Measurements from ENCODE around the gene C14orf132.
A peak's percentile ranks its signal among the peaks of the same experiment; 100 is the strongest.

The C14orf132 gene

DNA sequence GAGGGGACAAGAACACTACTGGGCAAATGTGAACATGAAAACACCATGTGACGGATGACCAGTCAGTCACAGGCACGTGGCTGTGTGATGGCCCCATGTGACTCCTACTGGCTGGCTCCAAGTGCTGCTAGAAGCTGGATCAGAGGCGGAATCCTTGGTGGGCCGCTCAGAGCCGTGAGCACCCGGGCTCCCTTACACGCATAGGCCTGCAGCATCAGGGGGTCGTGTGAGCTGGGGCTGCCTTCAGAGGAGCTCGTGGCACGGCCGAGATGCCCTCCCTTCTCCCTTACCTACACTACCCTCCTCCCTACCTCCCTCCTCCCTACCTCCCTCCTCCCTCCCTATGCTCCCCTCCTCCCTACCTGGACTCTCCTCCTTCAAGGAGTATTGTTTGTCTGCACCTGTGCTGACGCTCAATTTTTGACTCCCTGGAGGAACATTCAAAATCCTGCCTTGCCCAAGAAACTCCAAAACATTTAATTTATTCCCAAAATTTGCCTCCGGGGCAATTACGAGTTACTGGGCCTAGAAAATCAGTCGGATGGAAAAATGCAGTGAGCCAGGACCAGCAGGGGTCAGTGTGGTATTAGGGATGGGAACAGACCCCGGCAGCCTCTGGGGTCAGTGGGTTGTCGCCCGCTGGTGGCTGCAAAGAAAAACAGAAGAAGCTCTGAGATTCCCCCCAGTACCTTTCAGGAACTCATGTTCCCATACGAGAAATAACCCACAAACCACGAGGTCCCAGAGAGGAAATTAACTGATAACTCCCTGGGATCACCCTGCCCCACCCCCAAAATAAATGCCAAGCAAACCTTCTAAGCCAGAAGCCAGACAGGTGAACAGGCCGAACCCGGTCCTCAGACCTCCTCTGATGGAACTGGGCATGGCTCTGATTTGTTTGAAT is 61.3 kb downstream of the C14orf132 start:
- peak; percentile 73 for DNase-seq

DNA sequence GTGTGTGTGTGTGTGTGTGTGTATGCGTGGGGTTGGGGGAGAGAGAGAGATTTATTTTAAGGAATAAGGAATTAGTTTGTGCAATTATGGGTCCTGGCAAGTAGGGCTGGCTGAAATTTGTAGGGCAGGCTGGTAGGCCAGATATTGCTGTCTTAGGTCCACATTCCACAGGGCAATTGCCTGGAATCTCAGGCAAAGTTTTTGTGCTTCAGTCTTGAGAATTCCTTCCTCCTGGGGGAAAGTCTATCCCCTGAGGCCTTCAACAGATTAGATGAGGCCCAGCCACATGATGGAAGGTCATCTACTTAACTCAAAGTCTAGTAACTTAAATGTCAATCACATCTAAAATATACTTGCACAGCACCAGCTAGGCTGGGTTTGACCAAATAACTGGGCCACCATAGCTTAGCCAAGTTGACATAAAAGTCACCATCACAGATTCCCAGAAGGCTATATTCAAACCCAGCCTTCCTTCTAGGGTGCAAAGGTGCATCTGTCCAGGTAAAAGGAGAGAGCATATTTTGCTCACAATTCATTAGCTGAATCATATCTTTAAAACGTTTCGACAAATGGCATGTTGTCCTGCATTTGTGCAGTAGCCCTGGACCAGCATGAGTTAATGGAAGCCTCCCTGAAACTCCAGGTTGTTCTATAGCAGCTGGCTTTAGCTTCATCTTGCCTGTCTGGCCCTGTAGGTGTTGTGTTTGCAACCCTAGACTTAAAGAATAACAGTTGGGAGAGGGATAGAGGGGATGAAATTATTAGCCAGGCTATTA is 63.1 kb downstream of the C14orf132 start:
- peak; percentile 47 for DNase-seq

DNA sequence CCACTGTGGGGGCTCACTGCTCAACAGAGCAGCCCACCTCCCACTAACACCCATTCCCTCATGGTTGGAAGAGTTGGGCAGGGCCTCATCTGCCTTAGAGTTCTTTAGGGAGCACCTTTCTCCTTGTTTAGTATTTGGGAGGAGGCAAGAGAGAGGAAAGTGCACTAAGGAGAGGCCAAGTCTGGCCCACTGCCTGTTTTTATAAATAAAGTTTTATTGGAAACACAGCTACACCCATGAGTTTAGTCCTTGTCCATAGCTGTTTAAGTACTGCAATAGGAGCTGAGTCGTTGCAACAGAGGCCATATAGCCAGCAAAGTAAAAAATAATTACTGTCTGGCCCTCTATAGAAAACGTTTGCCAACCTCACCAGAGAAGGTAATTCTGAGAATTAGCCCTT is 63.9 kb downstream of the C14orf132 start:
- no peak for DNase-seq

DNA sequence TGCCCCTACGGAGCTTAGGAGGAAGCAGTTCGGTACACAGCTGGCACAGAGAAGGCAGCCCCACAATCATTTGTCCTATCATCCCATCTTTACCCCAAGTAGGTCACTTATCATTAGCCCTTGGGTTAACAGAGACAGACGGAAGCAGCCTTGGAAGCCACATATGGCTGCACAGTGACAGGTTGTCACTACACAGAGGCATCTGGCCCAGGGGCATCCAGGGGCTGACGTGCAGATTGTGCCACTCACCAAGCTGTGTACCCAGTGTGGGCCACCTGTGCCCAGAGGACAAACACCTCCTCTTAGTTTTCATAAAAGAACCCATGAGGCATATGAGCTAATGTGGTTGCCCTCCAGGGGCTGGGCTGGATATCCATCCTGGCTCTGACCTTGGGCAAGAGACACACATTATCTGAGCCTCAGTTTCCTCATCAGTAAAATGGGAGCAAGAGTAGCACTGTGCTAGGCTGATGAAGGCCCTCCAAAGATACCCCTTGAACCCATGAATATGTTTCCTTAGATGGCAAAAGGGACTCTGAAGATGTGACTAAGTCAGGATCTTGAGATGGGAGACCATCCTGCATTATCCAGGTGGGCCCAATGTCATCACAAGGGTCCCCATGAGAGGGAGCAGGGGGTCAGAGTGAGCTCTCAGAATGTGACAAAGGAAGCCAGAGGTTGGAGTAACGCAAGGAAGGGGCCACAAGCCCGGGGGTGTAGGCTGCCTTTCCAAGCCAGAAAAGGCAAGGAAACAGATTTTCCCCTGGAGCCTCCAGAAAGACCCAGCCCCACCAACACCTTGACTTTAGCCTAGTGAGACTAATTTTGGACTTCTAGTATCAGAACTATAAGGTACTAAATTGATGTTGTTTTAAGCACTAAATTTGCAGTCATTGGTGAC is 64.6 kb downstream of the C14orf132 start:
- no peak for DNase-seq

DNA sequence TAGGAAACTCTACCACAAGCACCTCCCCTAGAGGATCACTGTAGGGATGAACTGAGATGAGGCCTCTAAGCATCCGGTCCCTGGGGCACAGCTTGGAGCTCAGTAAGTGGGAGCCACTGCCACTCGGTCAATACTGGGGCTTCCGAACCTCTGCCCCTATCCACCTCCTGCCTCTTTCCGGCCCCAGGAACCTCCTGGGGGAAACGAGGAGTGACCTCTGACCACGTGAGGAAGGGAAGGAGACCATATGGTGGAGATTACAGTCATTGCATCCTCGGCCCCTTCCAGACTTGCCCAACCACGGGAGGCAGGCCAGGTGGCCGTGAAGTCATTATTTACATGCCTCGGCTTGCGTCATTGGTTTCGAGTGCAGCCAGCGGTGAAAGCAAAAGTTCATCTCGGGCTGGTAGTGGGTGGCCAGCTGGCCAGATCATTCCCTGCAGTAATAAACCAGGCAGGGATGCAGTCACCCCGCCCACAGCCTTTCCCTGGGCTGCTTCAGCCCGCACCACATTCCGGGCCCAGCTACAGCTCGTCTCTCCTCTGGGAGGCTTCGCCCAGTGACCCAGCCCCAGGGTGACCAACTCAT is 65.4 kb downstream of the C14orf132 start:
- no peak for DNase-seq

DNA sequence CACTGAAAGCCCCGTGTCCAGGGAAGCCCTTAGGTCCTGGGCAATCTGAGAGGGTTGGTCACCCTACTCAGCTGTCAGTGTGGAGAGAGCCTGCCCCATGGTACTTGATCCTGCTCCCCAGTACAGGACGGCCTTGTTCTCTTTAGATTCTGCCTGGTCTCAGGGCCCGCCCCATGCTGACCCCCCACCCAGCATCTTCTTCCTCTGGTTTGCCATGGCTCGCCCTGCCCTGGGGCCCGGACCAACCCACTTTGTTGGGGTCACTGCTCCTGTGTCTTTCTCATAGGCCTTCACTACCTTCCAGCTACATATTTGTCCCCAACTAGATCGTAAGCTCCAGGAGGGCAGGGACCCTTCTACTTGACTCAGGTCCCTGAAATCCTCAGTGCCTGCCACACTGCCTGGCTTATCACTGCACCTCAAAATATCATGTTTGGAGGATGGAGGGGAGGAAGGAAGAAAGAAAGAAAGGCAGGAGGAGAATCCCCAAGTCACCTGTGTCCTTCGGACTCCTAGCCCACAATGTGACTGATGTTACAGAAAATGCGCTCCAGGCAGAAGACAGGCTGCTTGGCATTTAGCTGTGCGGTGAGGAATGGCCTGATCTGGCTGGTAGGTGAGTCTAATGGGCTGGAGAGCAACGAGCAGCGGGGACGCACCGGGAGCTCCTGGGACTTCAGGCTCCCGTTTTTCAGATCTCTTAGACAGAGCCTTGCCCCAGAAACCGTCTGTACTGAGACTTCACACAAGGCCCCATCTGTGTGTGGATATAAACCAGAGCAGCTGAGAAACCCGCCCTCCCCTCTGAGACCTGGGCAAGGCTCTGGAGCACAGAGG is 66.1 kb downstream of the C14orf132 start:
- no peak for DNase-seq

DNA sequence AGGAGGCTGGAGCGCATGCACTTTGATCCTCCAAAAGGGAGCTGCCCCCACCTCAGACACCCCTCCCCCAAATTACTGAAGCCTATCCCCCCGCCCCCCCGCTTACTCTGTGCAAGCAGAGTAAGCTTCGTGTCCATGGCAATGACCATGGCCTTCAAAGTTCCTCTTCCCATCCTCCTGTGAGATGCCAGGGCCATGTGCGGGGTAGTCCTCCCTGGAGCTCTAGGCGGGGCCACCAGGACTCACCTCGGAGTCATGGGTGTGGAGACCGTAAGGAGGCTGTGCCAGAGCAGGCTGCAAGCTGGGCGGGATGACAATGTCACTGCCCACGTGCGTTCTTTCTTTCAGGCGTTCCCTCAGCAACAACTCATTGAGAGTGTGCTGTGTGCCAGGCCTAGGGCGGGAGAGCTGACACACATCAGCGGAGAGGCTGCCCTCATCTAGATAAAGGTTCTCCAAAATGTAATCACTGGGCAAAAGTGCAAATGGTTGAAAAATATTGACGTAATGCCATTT is 66.8 kb downstream of the C14orf132 start:
- DNase-seq, result no peak

DNA sequence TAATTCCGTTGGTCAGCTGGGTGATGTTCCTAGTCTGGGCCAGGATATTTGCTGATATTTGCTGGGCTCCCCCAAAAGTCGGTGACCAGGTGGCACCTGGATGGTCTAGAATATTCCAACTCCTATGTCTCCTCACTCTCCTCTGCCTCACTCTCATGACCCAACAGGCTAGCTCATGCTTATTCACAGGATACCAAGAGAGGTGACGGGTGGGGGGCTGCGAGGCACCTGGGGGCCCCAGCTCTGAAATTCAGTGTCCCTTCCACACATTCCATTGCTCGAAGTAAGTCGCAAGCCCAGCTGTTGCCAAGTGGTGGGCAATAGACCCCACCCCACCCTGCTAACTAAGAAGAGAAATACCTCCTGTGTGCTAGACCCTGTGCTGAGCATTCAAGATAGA is 67.7 kb downstream of the C14orf132 start:
- DNase-seq, result no peak

DNA sequence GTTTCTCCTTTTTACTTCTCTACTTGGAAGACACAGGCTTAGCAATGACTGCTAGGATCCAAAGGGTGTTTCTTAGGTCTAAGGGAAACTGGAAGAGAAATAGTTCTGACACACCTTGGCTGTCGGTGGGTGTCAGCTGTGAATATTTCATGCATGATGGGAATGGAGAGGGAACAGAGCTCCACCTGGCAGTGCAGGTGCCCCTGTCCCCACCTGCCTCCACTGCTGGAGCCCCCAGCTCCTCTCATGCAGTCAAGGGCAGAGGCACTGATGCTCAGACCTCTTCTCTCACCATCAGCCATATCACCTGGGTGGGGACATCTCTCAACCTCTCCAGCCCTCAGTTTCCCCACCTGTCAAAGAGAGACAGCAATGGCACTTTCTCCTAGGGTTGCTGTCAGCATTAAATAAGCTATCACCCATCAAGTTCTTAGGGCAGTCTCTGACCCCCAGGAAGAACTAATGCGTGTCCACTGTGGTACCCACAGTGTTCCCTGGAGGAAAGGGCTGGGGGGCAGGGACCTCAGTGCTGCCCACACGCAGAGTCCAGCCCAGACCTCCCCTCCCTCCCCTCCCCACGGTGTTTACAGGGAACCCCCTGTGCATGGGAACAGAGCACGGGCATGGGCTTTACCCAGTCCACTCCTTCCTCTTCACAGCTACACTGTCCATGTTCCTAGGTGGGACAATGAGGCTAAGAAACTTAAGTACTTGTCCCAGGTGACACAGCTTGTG is 69.1 kb downstream of the C14orf132 start:
- no peak for DNase-seq

DNA sequence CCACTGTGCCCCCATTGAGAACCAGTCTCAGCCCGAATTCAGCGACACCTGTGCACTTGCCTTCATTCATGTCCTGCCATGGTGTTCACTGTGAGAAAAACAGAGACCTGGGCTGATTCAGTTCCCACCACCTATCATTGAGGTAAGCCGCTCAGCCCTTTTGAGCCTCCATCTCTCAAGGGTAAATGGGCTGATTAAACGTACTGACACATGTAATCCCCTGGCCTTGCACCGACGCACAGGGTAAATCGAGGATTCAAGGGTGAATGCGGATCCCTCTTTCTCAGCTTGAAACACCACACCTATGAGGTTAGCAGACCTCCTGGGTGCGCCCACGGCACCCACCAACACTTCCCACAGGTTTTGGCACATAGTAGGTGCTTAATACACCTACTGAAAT is 69.7 kb downstream of the C14orf132 start:
- no peak for DNase-seq

DNA sequence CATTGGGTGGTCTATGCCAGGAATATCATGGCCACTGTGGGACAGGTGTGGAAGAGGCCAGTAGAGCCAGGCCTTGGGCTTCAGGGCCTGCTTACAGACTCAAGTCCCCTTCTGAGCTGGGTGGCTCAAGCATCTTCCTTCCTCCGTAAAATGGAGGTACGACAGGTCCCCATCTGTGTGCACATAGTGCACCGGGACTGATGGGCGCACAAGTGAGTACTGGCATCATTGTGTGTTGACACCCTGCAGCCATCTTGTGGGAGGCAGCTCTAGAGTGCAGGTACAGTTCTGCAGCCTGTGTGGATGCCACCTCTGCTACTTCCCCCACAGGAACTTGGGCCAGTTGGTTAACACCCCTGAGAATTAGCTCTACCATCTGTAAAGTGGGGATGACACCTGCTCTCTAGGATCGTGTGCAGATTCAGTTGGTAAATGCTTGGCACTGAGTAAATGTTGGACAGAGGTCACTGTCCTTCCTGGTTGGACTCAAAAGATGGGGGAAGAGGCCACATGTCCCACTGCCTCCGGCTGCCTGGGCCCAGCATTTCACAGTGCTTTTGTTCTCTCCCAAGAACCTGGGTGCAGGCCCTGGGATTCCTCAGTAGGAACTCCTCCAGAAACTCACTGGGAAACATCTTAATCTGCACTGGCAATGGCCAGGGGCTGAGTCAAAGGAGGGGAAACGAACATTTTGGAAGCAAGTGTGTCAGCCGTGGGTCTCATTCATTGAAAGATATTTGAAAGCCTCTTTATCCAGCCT is 70.6 kb downstream of the C14orf132 start:
- DNase-seq, result no peak

DNA sequence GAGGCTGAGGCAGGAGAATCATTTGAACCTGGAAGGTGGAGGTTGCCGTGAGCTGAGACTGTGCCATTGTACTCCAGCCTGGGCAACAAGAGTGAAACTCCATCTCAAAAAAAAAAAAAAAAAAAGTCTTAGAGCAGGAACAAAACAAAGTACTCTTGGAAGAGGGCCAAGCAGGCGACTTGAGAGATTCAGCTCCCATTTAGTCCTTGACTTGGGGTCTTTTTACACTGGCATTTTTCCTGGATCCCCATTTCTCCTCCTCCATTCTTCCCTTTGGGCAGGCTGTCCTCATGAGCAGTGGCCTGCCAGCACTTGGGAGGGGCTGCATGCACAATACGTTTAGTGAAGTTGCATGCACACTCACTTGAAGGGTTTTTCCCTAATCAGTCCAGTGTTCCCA is 72.9 kb downstream of the C14orf132 start:
- no peak for DNase-seq

DNA sequence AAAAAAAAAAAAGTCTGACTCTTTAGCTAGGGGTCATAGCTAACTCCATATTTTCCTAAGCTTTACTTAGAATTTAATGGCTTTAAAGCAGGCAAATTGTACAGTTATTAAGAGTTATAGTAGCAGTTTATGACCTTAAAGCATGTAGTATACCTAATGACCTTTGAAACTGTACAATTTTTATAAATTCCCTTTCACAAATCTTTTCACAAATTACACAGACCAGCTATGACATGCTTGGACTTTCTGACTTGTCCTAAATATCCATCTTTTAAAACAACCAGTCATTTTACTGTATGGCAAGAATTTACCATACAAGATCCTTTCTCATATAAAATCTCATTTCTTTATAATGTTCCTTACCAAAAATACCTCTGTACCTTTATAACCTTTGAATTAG is 74.8 kb downstream of the C14orf132 start:
- no peak for DNase-seq

DNA sequence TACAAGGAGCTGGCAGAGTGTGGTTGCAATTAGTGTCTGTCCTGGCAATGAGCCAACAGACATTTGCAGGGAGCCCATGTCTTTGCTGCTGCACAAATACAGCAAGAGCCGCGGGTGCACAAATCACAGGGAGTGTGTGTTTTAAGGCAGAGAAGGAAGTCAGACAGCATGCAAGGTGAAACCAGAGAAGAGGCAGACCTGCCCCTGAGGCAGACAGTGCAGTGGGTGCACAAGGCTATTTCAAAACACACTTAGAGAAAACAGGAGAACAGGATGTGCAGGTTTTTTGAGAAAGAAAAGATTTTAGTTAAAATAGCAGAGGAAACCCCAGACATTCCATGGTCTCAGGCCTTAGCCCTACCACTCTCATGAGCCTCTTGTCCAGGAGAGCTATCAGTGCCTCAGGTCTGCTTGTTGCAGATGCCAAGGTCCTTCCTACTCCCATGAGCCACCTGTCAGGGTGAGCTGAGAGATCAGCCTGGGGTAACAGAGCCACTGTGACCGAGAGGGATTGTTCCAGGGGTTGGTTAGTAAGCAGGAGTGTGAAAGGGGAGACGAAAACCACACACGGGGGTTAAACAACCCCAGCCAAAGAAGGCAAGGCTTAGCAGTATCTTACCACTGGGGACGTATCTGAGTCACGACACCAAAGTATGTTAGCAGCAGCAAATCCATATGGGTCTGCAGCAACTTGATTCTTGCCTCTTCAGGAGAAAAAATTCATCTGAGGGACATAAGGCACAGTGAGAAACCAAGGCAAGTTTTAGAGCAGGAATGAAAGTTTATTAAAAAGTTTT is 78.1 kb downstream of the C14orf132 start:
- peak; percentile 48 for DNase-seq

DNA sequence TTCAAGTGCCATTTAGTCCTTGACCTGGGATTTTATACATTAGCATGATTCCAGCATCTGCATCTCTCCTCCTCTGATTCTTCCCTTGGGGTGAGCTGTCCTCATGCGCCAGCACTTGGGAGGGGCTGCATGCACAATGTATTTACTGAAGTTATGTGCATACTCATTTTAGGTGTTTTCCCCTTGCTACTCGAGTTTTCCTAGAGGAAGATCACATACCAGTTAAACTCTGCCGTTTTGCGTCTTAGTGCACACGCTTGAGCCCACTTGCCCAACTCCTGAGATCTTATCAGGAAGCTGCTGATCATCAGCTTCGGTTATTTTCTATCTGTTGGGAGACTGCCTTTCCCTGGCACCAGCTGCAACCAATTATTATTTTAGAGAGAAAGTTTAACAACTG is 78.8 kb downstream of the C14orf132 start:
- no peak for DNase-seq

DNA sequence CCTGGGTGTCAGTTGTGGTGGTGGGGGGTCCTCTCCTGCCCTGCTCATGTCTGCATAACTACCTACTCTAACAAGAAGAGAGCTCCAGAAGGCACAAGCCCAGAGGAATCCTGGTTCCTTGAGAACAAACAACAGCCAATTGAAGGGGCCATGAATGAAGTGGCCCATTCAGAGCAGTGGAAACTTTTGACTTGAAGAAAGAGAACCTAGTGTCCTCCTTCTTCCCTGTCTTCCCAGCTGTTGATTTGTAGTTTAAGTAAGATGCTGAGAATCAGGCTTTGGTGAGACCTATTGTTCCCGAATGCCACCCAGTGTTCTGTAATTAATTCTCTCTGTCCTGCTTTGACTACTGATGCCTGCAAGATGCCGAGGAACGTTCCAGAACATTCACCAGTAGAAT is 79.2 kb downstream of the C14orf132 start:
- DNase-seq, result no peak

DNA sequence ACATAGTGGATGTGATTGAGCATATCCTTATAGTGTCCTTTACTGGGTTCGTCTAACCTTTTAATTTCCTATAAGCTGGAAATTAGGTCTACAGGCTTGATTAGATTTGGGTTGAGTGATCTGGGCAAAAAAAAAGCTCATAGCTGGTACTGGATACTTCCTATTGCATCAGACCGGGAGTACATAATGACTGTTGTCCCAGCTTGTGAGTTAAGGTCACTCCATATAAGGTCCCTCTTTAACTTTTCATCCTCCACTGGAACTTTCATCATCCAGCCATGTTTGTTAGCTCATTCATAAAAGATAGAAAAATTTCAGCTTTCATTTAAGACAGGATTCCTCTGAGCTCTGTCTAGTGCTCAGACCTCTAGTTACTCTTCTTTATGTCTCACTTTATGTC is 80.8 kb downstream of the C14orf132 start:
- DNase-seq, result peak; percentile 56

DNA sequence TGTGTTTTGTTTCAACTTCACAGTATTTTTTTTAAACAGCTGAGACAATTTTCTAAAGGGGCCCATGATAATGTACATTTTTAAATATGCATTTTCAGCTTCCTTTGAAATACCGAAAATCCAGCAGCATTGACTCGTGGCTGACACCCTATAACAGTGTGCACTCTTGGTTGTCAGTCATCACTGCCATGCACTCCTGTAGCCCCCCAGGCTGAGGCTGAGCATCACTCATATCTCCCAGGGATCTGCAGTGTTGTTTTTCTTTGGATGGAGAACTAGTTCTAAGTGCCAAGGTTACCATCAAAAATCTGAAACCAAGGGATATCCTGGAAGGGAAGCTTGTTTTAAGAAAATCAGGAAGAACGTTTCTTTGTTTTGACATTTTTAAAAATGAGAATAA is 81.2 kb downstream of the C14orf132 start:
- DNase-seq, result no peak

DNA sequence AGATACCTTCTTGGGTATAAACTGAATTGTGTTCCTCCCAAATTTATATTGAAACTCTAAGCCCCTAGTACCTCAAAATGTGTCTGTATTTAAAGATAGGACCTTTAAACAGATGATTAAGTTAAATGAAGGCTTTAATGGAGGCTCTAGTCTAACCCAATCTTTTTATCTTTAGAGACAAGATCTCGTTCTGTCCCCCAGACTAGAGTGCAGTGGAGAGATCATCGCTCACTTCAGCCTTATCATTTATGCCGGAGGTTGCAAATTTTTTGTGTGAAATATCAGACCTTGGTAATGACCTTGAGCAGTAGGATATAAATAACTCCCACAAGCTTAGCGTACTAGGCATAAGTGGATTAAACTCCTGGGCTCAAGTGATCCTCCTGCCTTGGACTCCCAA is 81.8 kb downstream of the C14orf132 start:
- no peak for DNase-seq

All from fibroblast of skin of back (primary cell).